LHCN-M2 (cell line): ENCODE data around the gene TNFRSF8. TPM values are rescaled to one million over a fixed set of nuclear protein-coding genes. Genes with fewer than 3 reads are reported as not detected.

ENCODE experiments used
- DNase-seq: peaks from one replicate; pipeline ENCODE4 v3.0.0-alpha.2; 2012; ENCODE audit warnings: low read depth
- total RNA-seq: library from RNA; depleted of rRNA; stranded (reverse); fragments of >200 nt; gene quantifications from 2 replicates; pipeline ENCODE4 v1.2.3, GENCODE V29; 2014

TNFRSF8 gene
- total RNA-seq, 1 experiment from 2014 or later: not detected

GRCh38 chr1:12113433-12114339 is 50.6 kb downstream of the TNFRSF8 start:
- DNase-seq: peak; percentile 44

GRCh38 chr1:12114340-12114683 is 51.2 kb downstream of the TNFRSF8 start:
- no peak for DNase-seq

GRCh38 chr1:12114916-12115315 is 51.8 kb downstream of the TNFRSF8 start:
- no peak for DNase-seq

- peak; percentile 48 for DNase-seq
Measured at GRCh38 chr1:12121212-12122003, 58.3 kb downstream of the TNFRSF8 start.

- no peak for DNase-seq
Measured at GRCh38 chr1:12123172-12123571, 60.1 kb downstream of the TNFRSF8 start.

GRCh38 chr1:12124693-12125421 is 61.8 kb downstream of the TNFRSF8 start:
- peak; percentile 54 for DNase-seq

GRCh38 chr1:12125422-12126355 is 62.6 kb downstream of the TNFRSF8 start:
- no peak for DNase-seq

GRCh38 chr1:12126781-12127180 is 63.7 kb downstream of the TNFRSF8 start:
- DNase-seq: no peak

- DNase-seq: no peak
Measured at GRCh38 chr1:12127206-12127810, 64.2 kb downstream of the TNFRSF8 start.

GRCh38 chr1:12128120-12128519 is 65.0 kb downstream of the TNFRSF8 start:
- DNase-seq: no peak

- DNase-seq: no peak
Measured at GRCh38 chr1:12129624-12130023, 66.5 kb downstream of the TNFRSF8 start.

- no peak for DNase-seq
Measured at GRCh38 chr1:12130466-12131130, 67.5 kb downstream of the TNFRSF8 start.

GRCh38 chr1:12132078-12132477 is 69.0 kb downstream of the TNFRSF8 start:
- DNase-seq: no peak

- no peak for DNase-seq
Measured at GRCh38 chr1:12134716-12135115, 71.6 kb downstream of the TNFRSF8 start.

- no peak for DNase-seq
Measured at GRCh38 chr1:12135612-12136011, 72.5 kb downstream of the TNFRSF8 start.

GRCh38 chr1:12136916-12137610 is 74.0 kb downstream of the TNFRSF8 start:
- DNase-seq: peak; percentile 44

- no peak for DNase-seq
Measured at GRCh38 chr1:12138196-12139168, 75.4 kb downstream of the TNFRSF8 start.

GRCh38 chr1:12140016-12140415 is 76.9 kb downstream of the TNFRSF8 start:
- no peak for DNase-seq
